PC-3 (cell line): ENCODE results near the gene TMEM239. TPM values are rescaled to one million over a fixed set of nuclear protein-coding genes. Genes with fewer than 3 reads are reported as not detected.

Experiments used
- ATAC-seq: fragments of 200-7000 bp; cut with Tn5 transposase; 2 replicates; pipeline ENCODE4 v1.9.1; 2020; ENCODE audit warnings: mild to moderate bottlenecking, moderate library complexity
- BruUV-seq: library from RNA; stranded (reverse); fragments of 400-500 nt; replicated peaks from 2 replicates; lab custom pipeline; 2021; lab: Mats Ljungman, UMichigan
- CTCF ChIA-PET: fragments of 300-600 bp; sonication (Branson Sonifier 250); formaldehyde crosslinking; loops from one replicate; lab custom pipeline; 2022; ENCODE audit warnings: antibody characterized with exemption; lab: Charles Lee
- POLR2A ChIA-PET: fragments of 300-600 bp; sonication (Branson Sonifier 250); formaldehyde crosslinking; loops from one replicate; lab custom pipeline; 2022; ENCODE audit warnings: antibody characterized with exemption; ENCODE audit not compliant: unreplicated experiment; lab: Charles Lee
- DNase-seq: peaks from one replicate; pipeline ENCODE4 v3.0.0-alpha.2; 2015
- H2AFZ ChIP-seq: fragments of 300-600 bp; sonication (generic); 2 replicates; pipeline ENCODE4 v1.6.0; 2016; ENCODE audit warnings: antibody characterized with exemption, low read length
- H3F3A ChIP-seq: fragments of 300-600 bp; sonication (generic); one replicate; pipeline ENCODE4 v1.6.0; 2017; ENCODE audit warnings: antibody characterized with exemption, low read length, control low read depth, mild to moderate bottlenecking; ENCODE audit not compliant: unreplicated experiment
- H3K27ac ChIP-seq: fragments of 300-600 bp; sonication (generic); 2 replicates; pipeline ENCODE4 v1.5.1; 2016; ENCODE audit warnings: mild to moderate bottlenecking, low read length
- H3K27me3 ChIP-seq: fragments of 300-600 bp; sonication (generic); 2 replicates; pipeline ENCODE4 v1.6.1; 2016; ENCODE audit warnings: low read length, mixed read lengths
- H3K36me3 ChIP-seq: fragments of 300-600 bp; sonication (generic); 2 replicates; pipeline ENCODE4 v1.6.1; 2016; ENCODE audit warnings: low read depth, mixed run types, low read length, mixed read lengths
- H3K4me1 ChIP-seq: fragments of 300-600 bp; sonication (generic); 2 replicates; pipeline ENCODE4 v1.5.1; 2016; ENCODE audit warnings: low read length; ENCODE audit not compliant: insufficient read depth
- H3K4me2 ChIP-seq: fragments of 300-600 bp; sonication (generic); 2 replicates; pipeline ENCODE4 v1.6.0; 2016; ENCODE audit warnings: low read length
- H3K4me3 ChIP-seq: fragments of 300-600 bp; sonication (generic); 2 replicates; pipeline ENCODE4 v1.5.1; 2016; ENCODE audit warnings: mild to moderate bottlenecking, low read length, mixed read lengths
- H3K79me2 ChIP-seq: fragments of 300-600 bp; sonication (generic); 2 replicates; pipeline ENCODE4 v1.6.1; 2017; ENCODE audit warnings: low read length, mixed read lengths
- H3K9ac ChIP-seq: fragments of 300-600 bp; sonication (generic); 2 replicates; pipeline ENCODE4 v1.6.0; 2016; ENCODE audit warnings: mild to moderate bottlenecking, low read length
- H3K9me2 ChIP-seq: fragments of 300-600 bp; sonication (generic); replicated peaks from 2 replicates; pipeline ENCODE4 v1.6.1; 2016; ENCODE audit warnings: mixed run types, low read length, mixed read lengths
- H3K9me3 ChIP-seq: fragments of 300-600 bp; sonication (generic); 2 replicates; pipeline ENCODE4 v1.6.1; 2016; ENCODE audit warnings: low read length, mixed read lengths
- H4K20me1 ChIP-seq: fragments of 300-600 bp; sonication (generic); 2 replicates; pipeline ENCODE4 v1.6.1; 2016; ENCODE audit warnings: low read length, mixed read lengths
- CTCF ChIP-seq: fragments of 300-600 bp; sonication (generic); conservative IDR thresholded peaks from 2 replicates; pipeline ENCODE4 v1.5.1; 2017; ENCODE audit warnings: antibody characterized with exemption, low read depth, mild to moderate bottlenecking, low read length
- EZH2 ChIP-seq: fragments of 300-600 bp; sonication (generic); IDR thresholded peaks from one replicate; pipeline ENCODE4 v1.6.1; 2017; ENCODE audit warnings: antibody characterized with exemption, mild to moderate bottlenecking, low read length; ENCODE audit not compliant: unreplicated experiment
- EZH2phosphoT487 ChIP-seq: fragments of 300-600 bp; sonication (generic); IDR thresholded peaks from 2 replicates; pipeline ENCODE4 v1.6.1; 2018; ENCODE audit warnings: mild to moderate bottlenecking, antibody characterized with exemption, low read length, borderline replicate concordance
- intact Hi-C: fragments of 100-400 bp; cut with micrococcal nuclease; formaldehyde crosslinking; loops from 2 replicates; pipeline ENCODE4 v1.9.0; 2023
- total RNA-seq: library from RNA; depleted of rRNA; stranded (reverse); fragments of >200 nt; gene quantifications from 2 replicates; pipeline ENCODE4 v1.2.3, GENCODE V29; 2014

TMEM239 gene
- total RNA-seq, 1 experiment from 2014 or later = 0.04 TPM

GRCh38 chr20:2812189-2812588, 4.0 kb upstream of the TMEM239 start:
- H3K9me3 ChIP-seq = no peaks in the 10 kb centered on the region
- H3K27me3 ChIP-seq = no peaks in the 10 kb centered on the region
- H3K4me1 ChIP-seq = peaks cover 19% of the 10 kb centered on the region
- CTCF ChIA-PET = no interaction called here
- H3K4me2 ChIP-seq = no peak overlapping the region
- no peaks in the 10 kb centered on the region for H3K36me3 ChIP-seq
- no peak overlapping the region for H3K4me3 ChIP-seq
- no peak overlapping the region for H2AFZ ChIP-seq
- no peak overlapping the region for H3K9ac ChIP-seq
- BruUV-seq = no TSS peak
- H3K27ac ChIP-seq = no peak overlapping the region
- H3K9me2 ChIP-seq = no peaks in the 10 kb centered on the region
- intact Hi-C loops = no loop called here
- POLR2A ChIA-PET = interaction anchor here (0.5 kb wide), 1 partner anchor 9 kb away, joined by 4 read pairs; no protein-coding TSS in a partner anchor
- TF ChIP-seq CTCF = no peak
- TF ChIP-seq EZH2 = no peak
- no peak for TF ChIP-seq EZH2phosphoT487
- no peak for ATAC-seq
- H3F3A ChIP-seq = no peaks in the 10 kb centered on the region
- no peak for DNase-seq
- no peaks in the 10 kb centered on the region for H4K20me1 ChIP-seq
- no peaks in the 10 kb centered on the region for H3K79me2 ChIP-seq

- peak; percentile 38 for DNase-seq
- peak overlapping the region; percentile 75 for H3K4me2 ChIP-seq
- H3K9ac ChIP-seq = no peak overlapping the region
- no peaks in the 10 kb centered on the region for H3K9me3 ChIP-seq
- H3F3A ChIP-seq = no peaks in the 10 kb centered on the region
- intact Hi-C loops = no loop called here
- POLR2A ChIA-PET = interaction anchor here (0.6 kb wide), 1 partner anchor 60 kb away, joined by 8 read pairs; no protein-coding TSS in a partner anchor
- no peak overlapping the region for H3K4me3 ChIP-seq
- H3K4me1 ChIP-seq = peaks cover 19% of the 10 kb centered on the region
- H3K9me2 ChIP-seq = no peaks in the 10 kb centered on the region
- H2AFZ ChIP-seq = no peak overlapping the region
- no TSS peak for BruUV-seq
- no peaks in the 10 kb centered on the region for H4K20me1 ChIP-seq
- no peaks in the 10 kb centered on the region for H3K36me3 ChIP-seq
- CTCF ChIA-PET = interaction anchor here (0.6 kb wide), 1 partner anchor 40 kb away, joined by 4 read pairs; no protein-coding TSS in a partner anchor
- H3K27ac ChIP-seq = peak overlapping the region; percentile 70
- H3K27me3 ChIP-seq = no peaks in the 10 kb centered on the region
- TF ChIP-seq EZH2phosphoT487 (no peak), CTCF (no peak), EZH2 (no peak)
- ATAC-seq = peak; percentile 27
- no peaks in the 10 kb centered on the region for H3K79me2 ChIP-seq
These were observed 2.1 kb upstream of the TMEM239 start for GRCh38 chr20:2814076-2814475.

- Histone ChIP-seq H3K9me2 (no peaks in the 10 kb centered on the region), H3K9me3 (no peaks in the 10 kb centered on the region), H3K4me3 (no peak within 1 kb of the TSS), H4K20me1 (no peaks in the 10 kb centered on the region), H3K79me2 (no peaks in the 10 kb centered on the region), H3K36me3 (no peaks in the 10 kb centered on the region), H3K4me1 (peaks cover 19% of the 10 kb centered on the region), H2AFZ (0 out of 2 replicates have a peak within 1 kb of the TSS, but pooled peaks have one; percentile 2), H3K27ac (peak within 1 kb of the TSS; percentile 70), H3K27me3 (no peaks in the 10 kb centered on the region), H3K4me2 (peak within 1 kb of the TSS; percentile 75), H3K9ac (peak within 1 kb of the TSS; percentile 26; the same call in 1 of the 2 replicates), H3F3A (no peaks in the 10 kb centered on the region)
- POLR2A ChIA-PET = interaction anchor here (0.6 kb wide), 1 partner anchor 60 kb away, joined by 8 read pairs; no protein-coding TSS in a partner anchor
- ATAC-seq (peak; percentile 94), DNase-seq (peak; percentile 99)
- intact Hi-C loops = no loop called here
- CTCF ChIA-PET = interaction anchor here (0.6 to 1.1 kb wide), 2 partner anchors 38 to 41 kb away, joined by 3 to 4 read pairs; no protein-coding TSS in a partner anchor
- TF ChIP-seq EZH2 (no peak), CTCF (no peak), EZH2phosphoT487 (no peak)
- BruUV-seq = no TSS peak
These were observed 1.5 kb upstream of the TMEM239 start, which contains the start of gene C20orf141 for GRCh38 chr20:2814587-2815051. Gene C20orf141, plus strand, starts transcription at chr20:2814987. Its CDS starts 198 bp downstream, at chr20:2815185.
